DND-41 (cell line): ENCODE data around the gene OTUB1.
"Not testable (repeated sequence)": the region's sequence is repeated elsewhere in the genome, so short reads cannot be mapped to it uniquely, and the experiment has no call there.

Source experiments
- EZH2 ChIP-seq: IDR thresholded peaks from 3 replicates; pipeline ENCODE4 v1.6.1; 2012; ENCODE audit warnings: borderline replicate concordance, low read depth, mild to moderate bottlenecking, moderate library complexity, low read length, inconsistent platforms; ENCODE audit not compliant: severe bottlenecking
- TF ChIP-seq, protein P1 (sequence below): IDR thresholded peaks from 2 replicates; pipeline ENCODE4 v1.5.1; 2012; ENCODE audit warnings: borderline replicate concordance, low read length, moderate library complexity, mild to moderate bottlenecking; ENCODE audit not compliant: poor library complexity, severe bottlenecking; ENCODE audit errors: extremely low read depth

DNA sequence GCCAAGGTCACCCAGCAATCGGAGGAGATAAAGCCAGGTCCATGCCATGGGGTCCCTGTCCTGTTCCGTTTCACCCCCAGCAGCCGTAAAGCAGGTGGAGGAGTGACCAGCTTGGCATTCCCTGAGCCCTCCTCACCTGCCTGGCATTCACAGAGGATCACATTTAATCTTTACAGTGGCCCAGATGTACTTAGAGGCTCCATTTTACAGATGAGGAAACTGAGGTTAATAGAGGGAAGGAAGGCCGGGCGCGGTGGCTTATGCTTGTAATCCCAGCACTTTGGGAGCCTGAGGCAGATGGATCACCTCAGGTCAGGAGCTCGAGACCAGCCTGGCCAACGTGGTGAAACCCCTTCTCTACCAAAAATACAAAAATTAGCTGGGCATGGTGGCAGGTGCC, 61.1 kb downstream of the OTUB1 start:
- not testable (repeated sequence) for TF ChIP-seq EZH2
- TF ChIP-seq, protein P1, sequence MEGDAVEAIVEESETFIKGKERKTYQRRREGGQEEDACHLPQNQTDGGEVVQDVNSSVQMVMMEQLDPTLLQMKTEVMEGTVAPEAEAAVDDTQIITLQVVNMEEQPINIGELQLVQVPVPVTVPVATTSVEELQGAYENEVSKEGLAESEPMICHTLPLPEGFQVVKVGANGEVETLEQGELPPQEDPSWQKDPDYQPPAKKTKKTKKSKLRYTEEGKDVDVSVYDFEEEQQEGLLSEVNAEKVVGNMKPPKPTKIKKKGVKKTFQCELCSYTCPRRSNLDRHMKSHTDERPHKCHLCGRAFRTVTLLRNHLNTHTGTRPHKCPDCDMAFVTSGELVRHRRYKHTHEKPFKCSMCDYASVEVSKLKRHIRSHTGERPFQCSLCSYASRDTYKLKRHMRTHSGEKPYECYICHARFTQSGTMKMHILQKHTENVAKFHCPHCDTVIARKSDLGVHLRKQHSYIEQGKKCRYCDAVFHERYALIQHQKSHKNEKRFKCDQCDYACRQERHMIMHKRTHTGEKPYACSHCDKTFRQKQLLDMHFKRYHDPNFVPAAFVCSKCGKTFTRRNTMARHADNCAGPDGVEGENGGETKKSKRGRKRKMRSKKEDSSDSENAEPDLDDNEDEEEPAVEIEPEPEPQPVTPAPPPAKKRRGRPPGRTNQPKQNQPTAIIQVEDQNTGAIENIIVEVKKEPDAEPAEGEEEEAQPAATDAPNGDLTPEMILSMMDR = not testable (repeated sequence)
